Smooth muscle cell (in vitro differentiated cells): ENCODE measurements around the gene C2orf68. TPM values are rescaled to one million over a fixed set of nuclear protein-coding genes. Genes with fewer than 3 reads are reported as not detected.

Experiments used
- DNase-seq: peaks from one replicate; lab custom pipeline; 2025; ENCODE audit not compliant: unreplicated experiment; lab: John Stamatoyannopoulos, UW
- H2AFZ ChIP-seq: fragments of 200-600 bp; sonication (generic); 2 replicates; pipeline ENCODE4 v1.6.0; 2016; ENCODE audit warnings: antibody characterized with exemption, low read depth, mild to moderate bottlenecking
- H3F3A ChIP-seq: fragments of 200-600 bp; sonication (generic); 2 replicates; pipeline ENCODE4 v1.6.0; 2017; ENCODE audit warnings: antibody characterized with exemption, low read depth
- H3K27ac ChIP-seq: fragments of 200-600 bp; sonication (generic); 2 replicates; pipeline ENCODE4 v1.5.1; 2016; ENCODE audit warnings: low read depth, mild to moderate bottlenecking
- H3K27me3 ChIP-seq: fragments of 200-600 bp; sonication (generic); 2 replicates; pipeline ENCODE4 v1.6.1; 2016; ENCODE audit warnings: low read depth, mild to moderate bottlenecking
- H3K36me3 ChIP-seq: fragments of 200-600 bp; sonication (generic); 2 replicates; pipeline ENCODE4 v1.5.1; 2016; ENCODE audit warnings: low read depth
- H3K4me1 ChIP-seq: fragments of 200-600 bp; sonication (generic); 2 replicates; pipeline ENCODE4 v1.5.1; 2016; ENCODE audit warnings: low read depth
- H3K4me2 ChIP-seq: fragments of 200-600 bp; sonication (generic); 2 replicates; pipeline ENCODE4 v1.6.0; 2016; ENCODE audit warnings: mild to moderate bottlenecking
- H3K4me3 ChIP-seq: fragments of 200-600 bp; sonication (generic); 2 replicates; pipeline ENCODE4 v1.5.1; 2016; ENCODE audit warnings: mild to moderate bottlenecking
- H3K79me2 ChIP-seq: fragments of 200-600 bp; sonication (generic); 2 replicates; pipeline ENCODE4 v1.6.0; 2016; ENCODE audit warnings: low read depth, mild to moderate bottlenecking
- H3K9ac ChIP-seq: fragments of 200-600 bp; sonication (generic); 2 replicates; pipeline ENCODE4 v1.6.0; 2016; ENCODE audit warnings: low read depth
- H3K9me3 ChIP-seq: fragments of 200-600 bp; sonication (generic); replicated peaks from 2 replicates; pipeline ENCODE4 v1.5.1; 2016; ENCODE audit warnings: low read depth
- H4K20me1 ChIP-seq: fragments of 200-600 bp; sonication (generic); 2 replicates; pipeline ENCODE4 v1.6.0; 2016; ENCODE audit warnings: low read depth
- WGBS: methylation state at CpG from one replicate; pipeline ENCODE4 v1.1.7; 2016; ENCODE audit warnings: low lambda C conversion rate; 5-methylcytosine and 5-hydroxymethylcytosine counted together
- polyA plus RNA-seq: library from polyadenylated mRNA; unstranded; fragments of >200 nt; fragmentation: Nextera tagmentation; extraction: Ambion mirVana; gene quantifications from 2 replicates; pipeline ENCODE4 v1.2.1, GENCODE V29; 2016
- total RNA-seq: library from RNA; depleted of rRNA; stranded (reverse); fragments of >200 nt; gene quantifications from 2 replicates; pipeline ENCODE4 v1.2.3, GENCODE V29; 2014
- TF ChIP-seq, protein P1 (sequence below): fragments of 200-600 bp; sonication (generic); IDR thresholded peaks from 2 replicates; pipeline ENCODE4 v1.5.1; 2017; ENCODE audit warnings: borderline replicate concordance, mild to moderate bottlenecking, antibody characterized with exemption; ENCODE audit not compliant: insufficient read depth, poor library complexity, severe bottlenecking

C2orf68 gene
- total and polyA plus RNA-seq, 2 experiments from 2014 or later = 7.9 to 10.1 TPM

DNA sequence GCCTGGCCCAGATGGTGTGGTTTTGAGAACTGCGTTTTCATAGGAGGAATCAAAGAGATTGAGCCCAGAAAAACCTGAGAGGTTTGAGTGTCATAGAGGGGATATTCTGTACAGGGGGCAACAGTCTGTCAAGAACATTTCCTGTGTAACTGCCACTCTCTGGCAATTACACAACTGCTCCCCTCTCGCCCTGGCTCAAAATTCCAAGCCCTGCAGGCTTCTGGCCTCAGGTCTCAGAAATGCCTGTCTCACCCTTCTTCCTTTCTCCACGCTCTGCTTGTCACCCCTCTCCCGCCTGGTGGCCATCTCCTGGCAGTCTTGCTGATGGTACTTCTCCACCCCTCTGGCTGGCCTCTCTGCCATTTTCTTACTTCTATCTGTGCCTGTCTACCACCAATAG lies 23.6 kb downstream of the C2orf68 start:
- TF ChIP-seq, protein P1, sequence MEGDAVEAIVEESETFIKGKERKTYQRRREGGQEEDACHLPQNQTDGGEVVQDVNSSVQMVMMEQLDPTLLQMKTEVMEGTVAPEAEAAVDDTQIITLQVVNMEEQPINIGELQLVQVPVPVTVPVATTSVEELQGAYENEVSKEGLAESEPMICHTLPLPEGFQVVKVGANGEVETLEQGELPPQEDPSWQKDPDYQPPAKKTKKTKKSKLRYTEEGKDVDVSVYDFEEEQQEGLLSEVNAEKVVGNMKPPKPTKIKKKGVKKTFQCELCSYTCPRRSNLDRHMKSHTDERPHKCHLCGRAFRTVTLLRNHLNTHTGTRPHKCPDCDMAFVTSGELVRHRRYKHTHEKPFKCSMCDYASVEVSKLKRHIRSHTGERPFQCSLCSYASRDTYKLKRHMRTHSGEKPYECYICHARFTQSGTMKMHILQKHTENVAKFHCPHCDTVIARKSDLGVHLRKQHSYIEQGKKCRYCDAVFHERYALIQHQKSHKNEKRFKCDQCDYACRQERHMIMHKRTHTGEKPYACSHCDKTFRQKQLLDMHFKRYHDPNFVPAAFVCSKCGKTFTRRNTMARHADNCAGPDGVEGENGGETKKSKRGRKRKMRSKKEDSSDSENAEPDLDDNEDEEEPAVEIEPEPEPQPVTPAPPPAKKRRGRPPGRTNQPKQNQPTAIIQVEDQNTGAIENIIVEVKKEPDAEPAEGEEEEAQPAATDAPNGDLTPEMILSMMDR = no peak
- H4K20me1 ChIP-seq = no peaks in the 10 kb centered on the region
- H3F3A ChIP-seq = peaks cover 7% of the 10 kb centered on the region
- no peak overlapping the region for H3K4me2 ChIP-seq
- H3K9ac ChIP-seq = no peak overlapping the region
- no peaks in the 10 kb centered on the region for H3K27me3 ChIP-seq
- no peaks in the 10 kb centered on the region for H3K9me3 ChIP-seq
- no peak for DNase-seq
- H3K79me2 ChIP-seq = no peaks in the 10 kb centered on the region
- peaks cover 5% of the 10 kb centered on the region for H3K4me1 ChIP-seq
- H3K36me3 ChIP-seq = no peaks in the 10 kb centered on the region
- no peak overlapping the region for H3K4me3 ChIP-seq
- H2AFZ ChIP-seq = no peak overlapping the region
- WGBS = 82% methylated on average over 4 of the region's 4 CpGs
- no peak overlapping the region for H3K27ac ChIP-seq

DNA sequence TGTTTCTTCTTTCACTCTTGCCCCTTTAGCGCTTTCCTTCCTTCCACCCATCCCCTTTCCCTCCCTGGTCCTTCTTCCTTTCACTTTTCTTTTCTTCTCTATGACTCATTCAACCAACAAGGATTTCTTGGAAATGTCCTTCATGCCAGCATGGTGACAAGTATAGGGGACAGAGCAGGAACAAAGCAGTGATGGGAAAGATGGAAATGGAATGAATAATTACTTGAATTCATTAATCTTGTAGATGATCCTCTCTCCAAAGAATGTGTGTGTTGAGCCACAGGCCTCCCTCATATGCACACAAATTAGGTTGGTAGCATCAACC lies 26.1 kb downstream of the C2orf68 start:
- 92% methylated on average over 1 of the region's 1 CpG for WGBS
- TF ChIP-seq, protein P1 = no peak
- Histone ChIP-seq H3K4me1 (peaks cover under 1% of the 10 kb centered on the region), H3K79me2 (no peaks in the 10 kb centered on the region), H4K20me1 (no peaks in the 10 kb centered on the region), H3K9me3 (no peaks in the 10 kb centered on the region), H3K9ac (no peak overlapping the region), H3K4me2 (peak overlapping the region; percentile 85), H3K27me3 (no peaks in the 10 kb centered on the region), H3K36me3 (no peaks in the 10 kb centered on the region), H3K27ac (peak overlapping the region; percentile 37), H3K4me3 (no peak overlapping the region), H2AFZ (no peak overlapping the region), H3F3A (peaks cover under 1% of the 10 kb centered on the region)
- DNase-seq = no peak

DNA sequence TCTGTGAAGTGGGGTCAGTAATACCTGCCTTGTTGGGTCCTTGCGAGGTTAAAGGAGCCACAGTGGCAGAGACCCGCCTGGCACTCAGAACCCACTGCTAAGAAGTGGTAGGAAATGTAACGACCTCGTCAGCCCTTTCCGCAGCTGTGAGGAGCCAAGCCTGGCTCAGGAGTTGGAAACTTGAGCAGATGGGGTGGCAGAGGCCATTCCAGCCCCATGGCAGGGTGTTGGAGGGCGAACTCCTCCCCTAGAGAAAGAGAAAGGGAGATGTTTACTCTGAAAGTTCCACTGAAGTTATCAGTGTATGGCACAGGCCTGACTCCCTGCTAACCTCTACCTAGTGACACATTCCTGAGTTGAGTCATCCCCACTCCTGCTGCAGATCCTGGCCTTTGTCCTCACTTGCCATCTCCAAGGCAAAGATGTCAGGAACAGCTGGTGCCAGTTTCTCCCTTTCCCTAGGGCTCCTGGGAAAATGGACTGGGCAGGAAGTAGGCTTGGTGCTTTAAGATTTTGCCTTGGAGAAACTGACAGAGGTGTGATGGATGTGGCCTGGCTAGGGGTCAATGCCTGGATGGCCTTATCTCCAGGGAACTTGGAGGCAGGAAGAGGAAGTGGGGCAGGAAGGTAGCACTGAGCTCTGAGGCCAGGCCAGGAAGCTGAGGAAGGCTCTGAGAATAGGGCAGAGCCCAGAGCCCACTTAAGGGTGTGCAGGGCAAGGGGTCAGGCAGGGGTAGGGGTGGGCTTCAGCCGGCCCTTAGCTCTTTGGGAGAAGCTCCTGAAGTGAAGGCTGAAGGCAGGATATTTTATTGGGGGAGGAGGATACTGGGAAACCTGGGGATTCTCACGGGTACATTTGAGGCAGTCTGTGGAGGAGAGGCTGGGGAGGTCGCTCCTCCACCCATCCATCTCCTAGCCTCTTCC lies 26.7 kb downstream of the C2orf68 start:
- no peak for DNase-seq
- Histone ChIP-seq H3K79me2 (no peaks in the 10 kb centered on the region), H3F3A (no peaks in the 10 kb centered on the region), H3K4me2 (peak overlapping the region; percentile 85), H3K4me1 (no peaks in the 10 kb centered on the region), H3K27me3 (no peaks in the 10 kb centered on the region), H3K9me3 (no peaks in the 10 kb centered on the region), H3K4me3 (peak overlapping the region; percentile 44), H3K9ac (no peak overlapping the region), H3K36me3 (no peaks in the 10 kb centered on the region), H4K20me1 (no peaks in the 10 kb centered on the region), H3K27ac (peak overlapping the region; percentile 37), H2AFZ (peak overlapping the region; percentile 66)
- TF ChIP-seq, protein P1 = no peak
- 66% methylated on average over 9 of the region's 9 CpGs for WGBS
